ENCODE results near the gene NETO1.

- TF ChIP-seq CTCF (IDR thresholded peaks at IDR 0.05) (peak in 3 of 4 experiments; percentile 37 to 65 (median 53)), POLR2AphosphoS5 (IDR thresholded peaks at IDR 0.05) (no peak)
Measured at GRCh38 chr18:72762515-72763122, 105.2 kb downstream of the NETO1 start.

All from sigmoid colon (tissue), 4 donors.